ENCODE results near the gene ARL15.

ARL15 gene

GRCh38 chr5:54242297-54242696, 68.1 kb downstream of the ARL15 start:
- no peak for DNase-seq (ENCODE audit: low read depth)
- no peak overlapping the region for H3K4me3 ChIP-seq (ENCODE audit: low read depth, low read length)
- TF ChIP-seq, protein P1, sequence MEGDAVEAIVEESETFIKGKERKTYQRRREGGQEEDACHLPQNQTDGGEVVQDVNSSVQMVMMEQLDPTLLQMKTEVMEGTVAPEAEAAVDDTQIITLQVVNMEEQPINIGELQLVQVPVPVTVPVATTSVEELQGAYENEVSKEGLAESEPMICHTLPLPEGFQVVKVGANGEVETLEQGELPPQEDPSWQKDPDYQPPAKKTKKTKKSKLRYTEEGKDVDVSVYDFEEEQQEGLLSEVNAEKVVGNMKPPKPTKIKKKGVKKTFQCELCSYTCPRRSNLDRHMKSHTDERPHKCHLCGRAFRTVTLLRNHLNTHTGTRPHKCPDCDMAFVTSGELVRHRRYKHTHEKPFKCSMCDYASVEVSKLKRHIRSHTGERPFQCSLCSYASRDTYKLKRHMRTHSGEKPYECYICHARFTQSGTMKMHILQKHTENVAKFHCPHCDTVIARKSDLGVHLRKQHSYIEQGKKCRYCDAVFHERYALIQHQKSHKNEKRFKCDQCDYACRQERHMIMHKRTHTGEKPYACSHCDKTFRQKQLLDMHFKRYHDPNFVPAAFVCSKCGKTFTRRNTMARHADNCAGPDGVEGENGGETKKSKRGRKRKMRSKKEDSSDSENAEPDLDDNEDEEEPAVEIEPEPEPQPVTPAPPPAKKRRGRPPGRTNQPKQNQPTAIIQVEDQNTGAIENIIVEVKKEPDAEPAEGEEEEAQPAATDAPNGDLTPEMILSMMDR (IDR thresholded peaks at IDR 0.05; ENCODE audit: insufficient read depth, low read depth, low read length, missing control alignments): no peak

DNA sequence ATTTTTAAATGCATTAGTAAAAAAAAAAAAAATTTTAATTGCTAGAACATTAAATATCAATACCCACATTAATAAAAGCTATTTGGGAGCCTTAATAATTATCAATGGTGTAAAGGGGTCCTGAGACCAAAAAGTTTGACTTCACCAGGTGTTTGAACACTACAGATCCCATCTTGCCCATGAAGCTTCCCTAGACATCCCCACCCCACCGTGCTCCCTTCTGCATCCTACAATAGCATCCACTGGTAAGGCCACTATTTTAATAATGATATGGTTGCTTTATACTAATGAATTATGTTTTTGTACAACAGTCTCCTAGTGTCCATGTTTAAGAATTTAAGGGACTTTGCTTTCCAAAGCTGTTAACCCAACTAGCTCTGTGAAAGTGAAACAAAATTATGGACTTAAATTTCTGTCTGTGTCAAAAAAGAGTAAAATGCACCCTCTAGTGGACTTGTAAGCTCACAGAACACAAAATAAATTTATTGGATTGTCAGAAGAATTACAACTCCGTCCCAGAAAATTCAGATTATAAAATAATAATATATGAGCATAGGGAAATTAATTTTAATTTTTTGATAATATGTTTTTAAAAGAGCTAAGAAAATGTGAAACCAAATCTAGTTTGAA, 76.0 kb downstream of the ARL15 start:
- DNase-seq (ENCODE audit: low read depth): peak; percentile 57
- no peak overlapping the region for H3K4me3 ChIP-seq (ENCODE audit: low read depth, low read length)

DNA sequence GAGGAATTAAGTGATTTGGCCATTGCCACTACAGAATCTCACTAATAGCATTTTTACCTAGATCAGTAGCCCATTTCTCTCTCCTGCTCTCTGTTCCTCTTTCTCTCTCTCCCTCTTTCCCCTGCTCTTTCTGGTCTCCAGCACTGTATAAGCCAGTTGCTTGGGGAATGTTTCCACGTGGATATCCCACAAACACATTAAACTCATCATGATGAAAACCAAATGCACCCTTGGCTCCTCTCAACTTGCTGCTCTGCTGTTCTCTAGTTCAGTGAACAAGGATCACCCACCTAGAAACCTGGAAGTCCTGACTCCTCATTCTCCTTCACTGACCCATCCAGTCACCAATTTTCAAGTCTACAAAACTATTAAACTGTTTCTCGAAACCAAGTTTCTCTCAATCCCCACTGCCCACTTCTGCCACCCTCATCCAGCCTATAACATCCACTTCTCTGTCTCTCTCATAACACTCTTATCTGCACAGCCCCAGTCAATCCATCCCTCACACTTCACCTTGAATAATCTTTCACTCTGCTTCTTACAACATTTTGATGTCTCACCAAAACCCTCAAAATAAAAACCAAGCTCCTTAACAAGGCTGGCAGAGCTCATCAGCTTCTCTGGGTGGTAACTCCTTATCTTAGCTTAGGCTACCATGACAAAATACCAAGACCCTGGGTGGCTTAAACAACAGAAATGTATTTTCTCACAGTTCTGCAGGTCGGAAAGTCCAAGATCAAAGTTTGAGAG, 79.3 kb downstream of the ARL15 start:
- DNase-seq (ENCODE audit: low read depth): no peak
- TF ChIP-seq, protein P1 (IDR thresholded peaks at IDR 0.05; ENCODE audit: insufficient read depth, low read depth, low read length, missing control alignments): no peak
- no peak overlapping the region for H3K4me3 ChIP-seq (ENCODE audit: low read depth, low read length)

More for the DNA sequence above, 76.0 kb downstream of the ARL15 start:
- TF ChIP-seq, protein P1 (IDR thresholded peaks at IDR 0.05; ENCODE audit: insufficient read depth, low read depth, low read length, missing control alignments): peak; percentile 45

- H3K4me3 ChIP-seq (ENCODE audit: low read depth, low read length): no peak overlapping the region
- peak; percentile 67 for DNase-seq (ENCODE audit: low read depth)
- TF ChIP-seq, protein P1 (IDR thresholded peaks at IDR 0.05; ENCODE audit: insufficient read depth, low read depth, low read length, missing control alignments): peak; percentile 87
Observed at GRCh38 chr5:54229041-54229780, 81.2 kb downstream of the ARL15 start.

GRCh38 chr5:54227759-54228158, 82.6 kb downstream of the ARL15 start:
- no peak for DNase-seq (ENCODE audit: low read depth)
- TF ChIP-seq, protein P1 (IDR thresholded peaks at IDR 0.05; ENCODE audit: insufficient read depth, low read depth, low read length, missing control alignments): no peak
- H3K4me3 ChIP-seq (ENCODE audit: low read depth, low read length): no peak overlapping the region

- no peak for DNase-seq (ENCODE audit: low read depth)
- TF ChIP-seq, protein P1 (IDR thresholded peaks at IDR 0.05; ENCODE audit: insufficient read depth, low read depth, low read length, missing control alignments): no peak
- H3K4me3 ChIP-seq (ENCODE audit: low read depth, low read length): no peak overlapping the region
Observed at GRCh38 chr5:54227109-54227508, 83.3 kb downstream of the ARL15 start.

Data from GM12865 (cell line).